Mesenchymal stem cell (in vitro differentiated cells and primary cell): ENCODE data around the gene KSR1.

ENCODE experiments used
- DNase-seq: peaks from one replicate; pipeline ENCODE4 v3.0.0-alpha.2; 2013
- H2AFZ ChIP-seq: one replicate; pipeline ENCODE4 v1.6.1; 2013; ENCODE audit warnings: low read depth, mild to moderate bottlenecking, control low read depth, inconsistent platforms, low read length, moderate library complexity
- H2AK5ac ChIP-seq: 2 replicates; pipeline ENCODE4 v1.6.1; 2013; ENCODE audit warnings: low read length, moderate library complexity, mild to moderate bottlenecking, inconsistent platforms; ENCODE audit not compliant: severe bottlenecking
- H2BK120ac ChIP-seq: one replicate; pipeline ENCODE4 v1.6.1; 2013; ENCODE audit warnings: low read depth, mild to moderate bottlenecking, inconsistent platforms, low read length, moderate library complexity
- H2BK12ac ChIP-seq, 2 experiments: one replicate each; pipeline ENCODE4 v1.6.1; 2013; ENCODE audit warnings: inconsistent platforms in 2 of 2, low read length in 2 of 2, mild to moderate bottlenecking in 2 of 2, moderate library complexity in 2 of 2, control low read depth in 1 of 2
- H2BK15ac ChIP-seq: one replicate; pipeline ENCODE4 v1.6.1; 2013; ENCODE audit warnings: mild to moderate bottlenecking, low read depth, inconsistent platforms; ENCODE audit not compliant: poor library complexity, severe bottlenecking
- H2BK5ac ChIP-seq: 2 replicates; pipeline ENCODE4 v1.6.1; 2013; ENCODE audit warnings: low read depth, mild to moderate bottlenecking, low read length, control low read depth, inconsistent platforms; ENCODE audit not compliant: poor library complexity, severe bottlenecking
- H3K14ac ChIP-seq, 2 experiments: one replicate each; pipeline ENCODE4 v1.6.1; 2013; ENCODE audit warnings: inconsistent platforms in 2 of 2, low read length in 2 of 2, control low read depth in 1 of 2, mild to moderate bottlenecking in 1 of 2, moderate library complexity in 1 of 2
- H3K18ac ChIP-seq, 2 experiments: one replicate each; pipeline ENCODE4 v1.6.1; 2013; ENCODE audit warnings: inconsistent platforms in 2 of 2, low read length in 2 of 2, control low read depth in 1 of 2, low read depth in 1 of 2, mild to moderate bottlenecking in 1 of 2
- H3K23ac ChIP-seq, 2 experiments: one replicate each; pipeline ENCODE4 v1.6.1; 2013; ENCODE audit warnings: inconsistent platforms in 2 of 2, low read length in 2 of 2, mild to moderate bottlenecking in 2 of 2, moderate library complexity in 2 of 2, control low read depth in 1 of 2
- H3K27ac ChIP-seq: 2 replicates; pipeline ENCODE4 v1.5.1; 2013; ENCODE audit warnings: mild to moderate bottlenecking, moderate library complexity, low read length, control low read depth, inconsistent platforms; ENCODE audit not compliant: poor library complexity, severe bottlenecking
- H3K27me3 ChIP-seq, 2 experiments: 2 replicates each; pipeline versions ENCODE4 v1.6.1 to v1.7.0; 2013; ENCODE audit warnings: low read length in 2 of 2, mild to moderate bottlenecking in 2 of 2, moderate library complexity in 2 of 2, control low read depth in 1 of 2, inconsistent platforms in 1 of 2; ENCODE audit not compliant: control insufficient read depth in 1 of 2, insufficient read depth in 1 of 2
- H3K36me3 ChIP-seq, 2 experiments: 2 replicates each; pipeline versions ENCODE4 v1.6.1 to v1.7.0; 2013; ENCODE audit warnings: low read length in 2 of 2, control low read depth in 1 of 2, inconsistent platforms in 1 of 2, low read depth in 1 of 2, mild to moderate bottlenecking in 1 of 2; ENCODE audit not compliant: insufficient read depth in 2 of 2, control insufficient read depth in 1 of 2
- H3K4ac ChIP-seq, 2 experiments: one replicate each; pipeline ENCODE4 v1.6.1; 2013; ENCODE audit warnings: inconsistent platforms in 2 of 2, low read length in 2 of 2, mild to moderate bottlenecking in 2 of 2, moderate library complexity in 2 of 2, control low read depth in 1 of 2, low read depth in 1 of 2
- H3K4me1 ChIP-seq: 2 replicates; pipeline ENCODE4 v1.6.1; 2013; ENCODE audit warnings: low read depth, low read length, control low read depth; ENCODE audit not compliant: control insufficient read depth, insufficient read depth
- H3K4me2 ChIP-seq: 2 replicates; pipeline ENCODE4 v1.6.1; 2013; ENCODE audit warnings: low read length, mild to moderate bottlenecking, inconsistent platforms; ENCODE audit not compliant: poor library complexity, severe bottlenecking
- H3K4me3 ChIP-seq, 2 experiments: 2 replicates each; pipeline versions ENCODE4 v1.5.1 to v1.7.0; 2013; ENCODE audit warnings: low read length in 2 of 2, mild to moderate bottlenecking in 2 of 2, control low read depth in 1 of 2, low read depth in 1 of 2; ENCODE audit not compliant: insufficient read depth in 1 of 2
- H3K79me1 ChIP-seq: replicated peaks from 2 replicates; pipeline ENCODE4 v1.6.1; 2013; ENCODE audit warnings: mild to moderate bottlenecking, control low read depth, low read length, inconsistent platforms; ENCODE audit not compliant: poor library complexity, severe bottlenecking
- H3K9ac ChIP-seq: 2 replicates; pipeline ENCODE4 v1.7.0; 2013; ENCODE audit warnings: mild to moderate bottlenecking, low read length, moderate library complexity
- H3K9me3 ChIP-seq: 2 replicates; pipeline ENCODE4 v1.7.0; 2013; ENCODE audit warnings: mild to moderate bottlenecking, low read length; ENCODE audit not compliant: control insufficient read depth
- H4K8ac ChIP-seq: one replicate; pipeline ENCODE4 v1.6.1; 2013; ENCODE audit warnings: inconsistent platforms, mild to moderate bottlenecking, low read length, moderate library complexity
- H4K91ac ChIP-seq: one replicate; pipeline ENCODE4 v1.6.1; 2013; ENCODE audit warnings: mild to moderate bottlenecking, low read length, inconsistent platforms
- WGBS: methylation state at CpG from one replicate; pipeline ENCODE4 v1.1.7; 2013; ENCODE audit warnings: mixed read lengths; 5-methylcytosine and 5-hydroxymethylcytosine counted together

Gene KSR1

GRCh38 chr17:27495460-27495859 lies 39.2 kb downstream of the KSR1 start:
- peak overlapping the region; percentile 73 for H3K27ac ChIP-seq

GRCh38 chr17:27496005-27496404 lies 39.8 kb downstream of the KSR1 start:
- Histone ChIP-seq H3K9me3 (no peaks in the 10 kb centered on the region), H2BK15ac (no peak overlapping the region), H3K36me3 (peaks cover 0 to 5% of the 10 kb centered on the region in 2 experiments), H3K27ac (peak overlapping the region; percentile 73), H2BK5ac (no peak overlapping the region), H3K4me2 (peak overlapping the region; percentile 38), H4K8ac (no peak overlapping the region), H3K23ac (no peak overlapping the region), H3K9ac (no peak overlapping the region), H3K4ac (no peak overlapping the region), H3K27me3 (no peaks in the 10 kb centered on the region), H3K4me1 (peaks cover 41% of the 10 kb centered on the region), H3K4me3 (no peak overlapping the region), H2BK12ac (no peak overlapping the region), H2BK120ac (no peak overlapping the region), H3K79me1 (peaks cover 39% of the 10 kb centered on the region), H3K18ac (no peak overlapping the region), H4K91ac (no peak overlapping the region), H3K14ac (no peak overlapping the region), H2AK5ac (peak overlapping the region; percentile 36), H2AFZ (no peak overlapping the region)
- 83% methylated on average over 5 of the region's 5 CpGs for WGBS
- DNase-seq: no peak

More at GRCh38 chr17:27495460-27495859, 39.2 kb downstream of the KSR1 start:
- no peak overlapping the region for H3K4ac ChIP-seq
- no peak overlapping the region for H4K91ac ChIP-seq
- peaks cover 0 to 5% of the 10 kb centered on the region in 2 experiments for H3K36me3 ChIP-seq
- no peak overlapping the region for H3K18ac ChIP-seq
- H3K9ac ChIP-seq: peak overlapping the region; percentile 73
- H2BK120ac ChIP-seq: no peak overlapping the region
- peaks cover 42% of the 10 kb centered on the region for H3K4me1 ChIP-seq
- no peak overlapping the region for H2BK12ac ChIP-seq
- H2BK5ac ChIP-seq: no peak overlapping the region
- H3K79me1 ChIP-seq: peaks cover 34% of the 10 kb centered on the region
- no peak overlapping the region for H2BK15ac ChIP-seq
- 98% methylated on average over 6 of the region's 6 CpGs for WGBS
- H3K27me3 ChIP-seq: no peaks in the 10 kb centered on the region
- H4K8ac ChIP-seq: no peak overlapping the region
- peak overlapping the region; percentile 76 for H2AK5ac ChIP-seq
- H3K23ac ChIP-seq: no peak overlapping the region
- H3K4me3 ChIP-seq: no peak overlapping the region
- H3K4me2 ChIP-seq: no peak overlapping the region
- DNase-seq: no peak
- no peak overlapping the region for H2AFZ ChIP-seq
- H3K9me3 ChIP-seq: no peaks in the 10 kb centered on the region
- no peak overlapping the region for H3K14ac ChIP-seq

GRCh38 chr17:27496437-27496943 lies 40.2 kb downstream of the KSR1 start:
- DNase-seq: no peak
- Histone ChIP-seq H3K4me3 (no peak overlapping the region), H3K23ac (no peak overlapping the region), H3K79me1 (peaks cover 39% of the 10 kb centered on the region), H3K4me2 (peak overlapping the region; percentile 38), H4K91ac (no peak overlapping the region), H2BK15ac (no peak overlapping the region), H2BK5ac (no peak overlapping the region), H3K27ac (peak overlapping the region; percentile 73), H4K8ac (no peak overlapping the region), H2AFZ (no peak overlapping the region), H3K4me1 (peaks cover 40% of the 10 kb centered on the region), H3K27me3 (no peaks in the 10 kb centered on the region), H3K4ac (no peak overlapping the region), H3K9me3 (no peaks in the 10 kb centered on the region), H2AK5ac (peak overlapping the region; percentile 65), H3K18ac (no peak overlapping the region), H2BK120ac (no peak overlapping the region), H3K9ac (no peak overlapping the region), H3K14ac (no peak overlapping the region), H2BK12ac (no peak overlapping the region), H3K36me3 (peaks cover 0 to 6% of the 10 kb centered on the region in 2 experiments)
- 83% methylated on average over 7 of the region's 7 CpGs for WGBS

- no peak overlapping the region for H2BK15ac ChIP-seq
- no peak overlapping the region for H3K4me3 ChIP-seq
- 91% methylated on average over 9 of the region's 9 CpGs for WGBS
- no peak overlapping the region for H2AFZ ChIP-seq
- no peaks in the 10 kb centered on the region for H3K9me3 ChIP-seq
- no peak overlapping the region for H4K8ac ChIP-seq
- peak overlapping the region in 1 of 2 experiments; percentile 21 for H3K18ac ChIP-seq
- H3K79me1 ChIP-seq: peaks cover 41% of the 10 kb centered on the region
- no peak overlapping the region for H3K9ac ChIP-seq
- H3K4me1 ChIP-seq: peaks cover 37% of the 10 kb centered on the region
- peak overlapping the region; percentile 51 for H3K27ac ChIP-seq
- DNase-seq: no peak
- no peak overlapping the region for H2BK12ac ChIP-seq
- no peak overlapping the region for H2BK5ac ChIP-seq
- H3K14ac ChIP-seq: no peak overlapping the region
- peaks cover 0 to 9% of the 10 kb centered on the region in 2 experiments for H3K36me3 ChIP-seq
- peak overlapping the region; percentile 38 for H3K4me2 ChIP-seq
- H2BK120ac ChIP-seq: no peak overlapping the region
- no peaks in the 10 kb centered on the region for H3K27me3 ChIP-seq
- H2AK5ac ChIP-seq: peak overlapping the region; percentile 65
- H3K23ac ChIP-seq: no peak overlapping the region
- no peak overlapping the region for H3K4ac ChIP-seq
- H4K91ac ChIP-seq: no peak overlapping the region
Measured at GRCh38 chr17:27496971-27497370, 40.7 kb downstream of the KSR1 start.
